Measurements from ENCODE around the gene RNF181. TPM values are rescaled to one million over a fixed set of nuclear protein-coding genes. Genes with fewer than 3 reads are reported as not detected.
"Not testable (repeated sequence)": the region's sequence is repeated elsewhere in the genome, so short reads cannot be mapped to it uniquely, and the experiment has no call there.

Gene RNF181
- total and polyA plus RNA-seq, 2 donors, result 162 to 180 TPM

GRCh38 chr2:85614757-85615156 is 19.2 kb downstream of the RNF181 start:
- not testable (repeated sequence) for H3K9me3 ChIP-seq (ENCODE audit: control insufficient read depth in 2 of 2, insufficient read depth in 1 of 2, low read length in 1 of 2); DNase-seq (ENCODE audit: low read depth in 6 of 9, low spot score in 9 of 9); H3K27ac ChIP-seq (ENCODE audit: low read depth in 1 of 2, low read length in 1 of 2); H3K4me3 ChIP-seq (ENCODE audit: low read length in 2 of 2); H3K27me3 ChIP-seq (ENCODE audit: control insufficient read depth in 2 of 2, insufficient read depth in 1 of 2, low read length in 1 of 2)
- Histone ChIP-seq H3K4me1 (ENCODE audit: control insufficient read depth in 2 of 2, insufficient read depth in 2 of 2, low read length in 2 of 2) (peaks cover 22 to 34% of the 10 kb centered on the region in 2 donors), H3K36me3 (ENCODE audit: control insufficient read depth in 2 of 2, insufficient read depth in 2 of 2, low read length in 1 of 2) (peaks cover 4 to 18% of the 10 kb centered on the region in 2 donors)
- 97% methylated on average over 7 of the region's 7 CpGs for WGBS

- no peak overlapping the region for H3K4me3 ChIP-seq (ENCODE audit: low read length in 2 of 2)
- no peaks in the 10 kb centered on the region for H3K9me3 ChIP-seq (ENCODE audit: control insufficient read depth in 2 of 2, insufficient read depth in 1 of 2, low read length in 1 of 2)
- H3K36me3 ChIP-seq (ENCODE audit: control insufficient read depth in 2 of 2, insufficient read depth in 2 of 2, low read length in 1 of 2), result peaks cover 9 to 24% of the 10 kb centered on the region in 2 donors
- H3K27ac ChIP-seq (ENCODE audit: low read depth in 1 of 2, low read length in 1 of 2), result peak overlapping the region in 1 of 2 donors; percentile 18
- WGBS, result 94% methylated on average over 17 of the region's 17 CpGs
- no peaks in the 10 kb centered on the region for H3K27me3 ChIP-seq (ENCODE audit: control insufficient read depth in 2 of 2, insufficient read depth in 1 of 2, low read length in 1 of 2)
- no peak for DNase-seq (ENCODE audit: low read depth in 6 of 9, low spot score in 9 of 9)
- H3K4me1 ChIP-seq (ENCODE audit: control insufficient read depth in 2 of 2, insufficient read depth in 2 of 2, low read length in 2 of 2), result peaks cover 20 to 31% of the 10 kb centered on the region in 2 donors
Observed at GRCh38 chr2:85615413-85615728, 19.8 kb downstream of the RNF181 start.

- H3K4me3 ChIP-seq (ENCODE audit: low read length in 2 of 2), result not testable (repeated sequence)
Observed at GRCh38 chr2:85617723-85618122, 22.2 kb downstream of the RNF181 start.

GRCh38 chr2:85619617-85620016 is 24.1 kb downstream of the RNF181 start:
- Histone ChIP-seq H3K4me3 (ENCODE audit: low read length in 2 of 2) (no peak overlapping the region), H3K27me3 (ENCODE audit: control insufficient read depth in 2 of 2, insufficient read depth in 1 of 2, low read length in 1 of 2) (no peaks in the 10 kb centered on the region), H3K4me1 (ENCODE audit: control insufficient read depth in 2 of 2, insufficient read depth in 2 of 2, low read length in 2 of 2) (peaks cover 13 to 16% of the 10 kb centered on the region in 2 donors), H3K36me3 (ENCODE audit: control insufficient read depth in 2 of 2, insufficient read depth in 2 of 2, low read length in 1 of 2) (peaks cover 41 to 63% of the 10 kb centered on the region in 2 donors), H3K27ac (ENCODE audit: low read depth in 1 of 2, low read length in 1 of 2) (no peak overlapping the region), H3K9me3 (ENCODE audit: control insufficient read depth in 2 of 2, insufficient read depth in 1 of 2, low read length in 1 of 2) (no peaks in the 10 kb centered on the region)
- WGBS, result 96% methylated on average over 6 of the region's 6 CpGs
- no peak for DNase-seq (ENCODE audit: low read depth in 6 of 9, low spot score in 9 of 9)

More at GRCh38 chr2:85617723-85618122, 22.2 kb downstream of the RNF181 start:
- not testable (repeated sequence) for H3K9me3 ChIP-seq (ENCODE audit: control insufficient read depth in 2 of 2, insufficient read depth in 1 of 2, low read length in 1 of 2); H3K27ac ChIP-seq (ENCODE audit: low read depth in 1 of 2, low read length in 1 of 2); H3K27me3 ChIP-seq (ENCODE audit: control insufficient read depth in 2 of 2, insufficient read depth in 1 of 2, low read length in 1 of 2); DNase-seq (ENCODE audit: low read depth in 6 of 9, low spot score in 9 of 9)
- 87% methylated on average over 5 of the region's 5 CpGs for WGBS
- H3K36me3 ChIP-seq (ENCODE audit: control insufficient read depth in 2 of 2, insufficient read depth in 2 of 2, low read length in 1 of 2), result peaks cover 26 to 45% of the 10 kb centered on the region in 2 donors
- peaks cover 13 to 16% of the 10 kb centered on the region in 2 donors for H3K4me1 ChIP-seq (ENCODE audit: control insufficient read depth in 2 of 2, insufficient read depth in 2 of 2, low read length in 2 of 2)

- no peaks in the 10 kb centered on the region for H3K9me3 ChIP-seq (ENCODE audit: control insufficient read depth in 2 of 2, insufficient read depth in 1 of 2, low read length in 1 of 2)
- no peak for DNase-seq (ENCODE audit: low read depth in 6 of 9, low spot score in 9 of 9)
- H3K27me3 ChIP-seq (ENCODE audit: control insufficient read depth in 2 of 2, insufficient read depth in 1 of 2, low read length in 1 of 2), result no peaks in the 10 kb centered on the region
- H3K4me1 ChIP-seq (ENCODE audit: control insufficient read depth in 2 of 2, insufficient read depth in 2 of 2, low read length in 2 of 2), result peaks cover 10% of the 10 kb centered on the region in 2 donors
- H3K4me3 ChIP-seq (ENCODE audit: low read length in 2 of 2), result no peak overlapping the region
- no peak overlapping the region for H3K27ac ChIP-seq (ENCODE audit: low read depth in 1 of 2, low read length in 1 of 2)
- peaks cover 59 to 78% of the 10 kb centered on the region in 2 donors for H3K36me3 ChIP-seq (ENCODE audit: control insufficient read depth in 2 of 2, insufficient read depth in 2 of 2, low read length in 1 of 2)
- WGBS, result 98% methylated on average over 1 of the region's 1 CpG
Observed at GRCh38 chr2:85621338-85621737, 25.8 kb downstream of the RNF181 start.

GRCh38 chr2:85623991-85624390 is 28.4 kb downstream of the RNF181 start:
- DNase-seq (ENCODE audit: low read depth in 6 of 9, low spot score in 9 of 9), result no peak
- Histone ChIP-seq H3K4me1 (ENCODE audit: control insufficient read depth in 2 of 2, insufficient read depth in 2 of 2, low read length in 2 of 2) (no peaks in the 10 kb centered on the region), H3K27me3 (ENCODE audit: control insufficient read depth in 2 of 2, insufficient read depth in 1 of 2, low read length in 1 of 2) (no peaks in the 10 kb centered on the region), H3K9me3 (ENCODE audit: control insufficient read depth in 2 of 2, insufficient read depth in 1 of 2, low read length in 1 of 2) (no peaks in the 10 kb centered on the region), H3K4me3 (ENCODE audit: low read length in 2 of 2) (no peak overlapping the region), H3K36me3 (ENCODE audit: control insufficient read depth in 2 of 2, insufficient read depth in 2 of 2, low read length in 1 of 2) (peaks cover 76 to 87% of the 10 kb centered on the region in 2 donors), H3K27ac (ENCODE audit: low read depth in 1 of 2, low read length in 1 of 2) (no peak overlapping the region)
- WGBS, result 98% methylated on average over 5 of the region's 5 CpGs

- no peaks in the 10 kb centered on the region for H3K4me1 ChIP-seq (ENCODE audit: control insufficient read depth in 2 of 2, insufficient read depth in 2 of 2, low read length in 2 of 2)
- no peaks in the 10 kb centered on the region for H3K27me3 ChIP-seq (ENCODE audit: control insufficient read depth in 2 of 2, insufficient read depth in 1 of 2, low read length in 1 of 2)
- no peak overlapping the region for H3K4me3 ChIP-seq (ENCODE audit: low read length in 2 of 2)
- peak in 1 of 9 donors; percentile 18 for DNase-seq (ENCODE audit: low read depth in 6 of 9, low spot score in 9 of 9)
- H3K36me3 ChIP-seq (ENCODE audit: control insufficient read depth in 2 of 2, insufficient read depth in 2 of 2, low read length in 1 of 2), result peaks cover 71 to 83% of the 10 kb centered on the region in 2 donors
- no peak overlapping the region for H3K27ac ChIP-seq (ENCODE audit: low read depth in 1 of 2, low read length in 1 of 2)
- H3K9me3 ChIP-seq (ENCODE audit: control insufficient read depth in 2 of 2, insufficient read depth in 1 of 2, low read length in 1 of 2), result no peaks in the 10 kb centered on the region
- WGBS, result 74% methylated on average over 2 of the region's 2 CpGs
Observed at GRCh38 chr2:85628658-85629057, 33.1 kb downstream of the RNF181 start.

GRCh38 chr2:85631316-85631715 is 35.8 kb downstream of the RNF181 start:
- no peaks in the 10 kb centered on the region for H3K4me1 ChIP-seq (ENCODE audit: control insufficient read depth in 2 of 2, insufficient read depth in 2 of 2, low read length in 2 of 2)
- no peak overlapping the region for H3K27ac ChIP-seq (ENCODE audit: low read depth in 1 of 2, low read length in 1 of 2)
- no peaks in the 10 kb centered on the region for H3K9me3 ChIP-seq (ENCODE audit: control insufficient read depth in 2 of 2, insufficient read depth in 1 of 2, low read length in 1 of 2)
- no peak overlapping the region for H3K4me3 ChIP-seq (ENCODE audit: low read length in 2 of 2)
- DNase-seq (ENCODE audit: low read depth in 6 of 9, low spot score in 9 of 9), result no peak
- no peaks in the 10 kb centered on the region for H3K27me3 ChIP-seq (ENCODE audit: control insufficient read depth in 2 of 2, insufficient read depth in 1 of 2, low read length in 1 of 2)
- H3K36me3 ChIP-seq (ENCODE audit: control insufficient read depth in 2 of 2, insufficient read depth in 2 of 2, low read length in 1 of 2), result peaks cover 64 to 79% of the 10 kb centered on the region in 2 donors
- 99% methylated on average over 3 of the region's 3 CpGs for WGBS

GRCh38 chr2:85635011-85635410 is 39.5 kb downstream of the RNF181 start:
- DNase-seq (ENCODE audit: low read depth in 6 of 9, low spot score in 9 of 9), result no peak
- H3K9me3 ChIP-seq (ENCODE audit: control insufficient read depth in 2 of 2, insufficient read depth in 1 of 2, low read length in 1 of 2), result no peaks in the 10 kb centered on the region
- no peaks in the 10 kb centered on the region for H3K4me1 ChIP-seq (ENCODE audit: control insufficient read depth in 2 of 2, insufficient read depth in 2 of 2, low read length in 2 of 2)
- no peaks in the 10 kb centered on the region for H3K27me3 ChIP-seq (ENCODE audit: control insufficient read depth in 2 of 2, insufficient read depth in 1 of 2, low read length in 1 of 2)
- no peak overlapping the region for H3K27ac ChIP-seq (ENCODE audit: low read depth in 1 of 2, low read length in 1 of 2)
- H3K36me3 ChIP-seq (ENCODE audit: control insufficient read depth in 2 of 2, insufficient read depth in 2 of 2, low read length in 1 of 2), result peaks cover 77 to 86% of the 10 kb centered on the region in 2 donors
- 96% methylated on average over 8 of the region's 8 CpGs for WGBS
- no peak overlapping the region for H3K4me3 ChIP-seq (ENCODE audit: low read length in 2 of 2)

- H3K4me3 ChIP-seq (ENCODE audit: low read length in 2 of 2), result no peak overlapping the region
- 94% methylated on average over 4 of the region's 4 CpGs for WGBS
- peaks cover 76 to 86% of the 10 kb centered on the region in 2 donors for H3K36me3 ChIP-seq (ENCODE audit: control insufficient read depth in 2 of 2, insufficient read depth in 2 of 2, low read length in 1 of 2)
- DNase-seq (ENCODE audit: low read depth in 6 of 9, low spot score in 9 of 9), result no peak
- no peaks in the 10 kb centered on the region for H3K27me3 ChIP-seq (ENCODE audit: control insufficient read depth in 2 of 2, insufficient read depth in 1 of 2, low read length in 1 of 2)
- no peak overlapping the region for H3K27ac ChIP-seq (ENCODE audit: low read depth in 1 of 2, low read length in 1 of 2)
- no peaks in the 10 kb centered on the region for H3K4me1 ChIP-seq (ENCODE audit: control insufficient read depth in 2 of 2, insufficient read depth in 2 of 2, low read length in 2 of 2)
- H3K9me3 ChIP-seq (ENCODE audit: control insufficient read depth in 2 of 2, insufficient read depth in 1 of 2, low read length in 1 of 2), result no peaks in the 10 kb centered on the region
Observed at GRCh38 chr2:85635636-85636035, 40.1 kb downstream of the RNF181 start.

All from thymus (tissue), 11 donors.